ENCODE results near the gene DOK4. TPM values are rescaled to one million over a fixed set of nuclear protein-coding genes. Genes with fewer than 3 reads are reported as not detected.

The DOK4 gene
- total RNA-seq, 1 donor from 2014 or later, result 0.73 TPM

DNA sequence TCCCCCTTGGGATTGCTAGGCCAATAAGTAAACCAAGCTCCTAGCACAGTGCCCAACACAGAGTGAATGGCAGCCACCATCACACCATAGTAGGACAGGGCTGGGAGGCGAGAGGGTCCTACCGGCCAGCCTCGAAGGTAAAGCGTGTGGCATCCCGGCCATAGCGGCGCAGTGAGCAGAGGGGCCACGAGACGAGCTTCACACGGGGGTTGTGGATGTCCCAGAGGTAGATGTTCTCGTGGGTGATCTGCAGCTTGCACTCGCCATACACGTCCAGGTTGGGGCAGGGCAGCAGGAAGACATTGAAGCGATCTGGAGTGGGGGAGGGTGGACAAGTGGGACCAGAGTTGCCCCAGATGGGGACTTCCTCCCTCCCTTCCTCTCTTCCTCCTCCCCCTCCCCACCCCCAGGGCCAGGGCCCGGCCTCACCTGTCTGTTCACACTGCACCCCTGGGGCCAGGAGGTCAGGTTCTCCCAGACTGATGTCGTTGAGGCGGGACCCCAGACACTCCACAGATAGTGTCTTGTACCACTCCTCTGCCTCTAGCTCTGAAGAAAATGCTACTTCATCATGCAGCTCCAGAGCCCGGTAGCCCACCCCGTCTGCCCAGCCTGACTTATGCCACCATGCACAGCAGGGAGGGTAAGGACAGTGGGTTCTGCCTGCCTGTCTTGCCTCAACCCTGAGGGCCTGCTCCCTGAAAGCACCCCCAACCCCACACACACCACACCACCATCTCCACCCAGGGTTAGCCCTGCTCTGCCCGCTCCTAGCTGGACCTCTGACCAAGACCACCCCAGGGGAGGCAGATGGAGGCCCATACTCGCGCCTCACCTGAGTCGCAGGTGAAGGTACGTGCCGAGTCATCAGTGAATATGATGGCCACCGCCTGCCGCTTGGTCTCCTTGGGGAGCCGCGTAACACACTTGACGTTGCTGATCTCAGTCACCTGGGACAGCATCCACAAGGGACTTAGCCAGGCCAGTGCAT is 11.3 kb downstream of the DOK4 start:
- CTCF ChIA-PET, result interaction anchor here (1.1 to 2.0 kb wide), 2 partner anchors 45 to 173 kb away, joined by 3 to 4 read pairs; no protein-coding TSS in a partner anchor
- H3K4me3 Mint-ChIP-seq, result no peak overlapping the region

DNA sequence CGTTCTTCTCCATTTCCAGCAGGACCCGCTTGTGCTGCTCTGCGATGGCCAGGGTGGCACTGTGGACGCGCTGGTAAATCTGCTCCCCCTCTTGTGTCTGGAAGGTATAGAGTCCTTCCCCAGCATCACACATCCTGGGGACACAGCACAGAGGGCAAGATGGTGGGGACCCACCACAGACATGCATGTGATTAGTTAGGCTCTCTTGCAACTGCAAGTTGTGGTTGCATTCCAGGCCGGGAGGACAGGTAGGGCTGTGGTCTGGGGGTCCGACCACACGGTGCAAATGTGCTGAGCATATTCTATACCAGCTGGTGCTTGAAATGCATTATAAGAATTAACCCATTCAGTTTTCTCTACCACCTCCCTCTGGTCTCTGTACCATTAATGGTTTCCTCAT is 12.4 kb downstream of the DOK4 start:
- POLR2A ChIA-PET, result interaction anchor here (1.6 kb wide), 1 partner anchor 11 kb away, joined by 4 read pairs; the partner anchor contains the start of gene POLR2C
- no peaks in the 10 kb centered on the region for H3K9me3 Mint-ChIP-seq
- H3K4me3 Mint-ChIP-seq, result no peak overlapping the region
- no peak overlapping the region for H3K27ac Mint-ChIP-seq
- CTCF ChIA-PET, result interaction anchor here (1.6 kb wide), 1 partner anchor 46 kb away, joined by 6 read pairs; no protein-coding TSS in a partner anchor
- peaks cover 28% of the 10 kb centered on the region for H3K4me1 Mint-ChIP-seq
- no peak for DNase-seq
- peaks cover 32% of the 10 kb centered on the region for H3K36me3 Mint-ChIP-seq (ENCODE audit: low read depth)
- TF ChIP-seq, protein P1, sequence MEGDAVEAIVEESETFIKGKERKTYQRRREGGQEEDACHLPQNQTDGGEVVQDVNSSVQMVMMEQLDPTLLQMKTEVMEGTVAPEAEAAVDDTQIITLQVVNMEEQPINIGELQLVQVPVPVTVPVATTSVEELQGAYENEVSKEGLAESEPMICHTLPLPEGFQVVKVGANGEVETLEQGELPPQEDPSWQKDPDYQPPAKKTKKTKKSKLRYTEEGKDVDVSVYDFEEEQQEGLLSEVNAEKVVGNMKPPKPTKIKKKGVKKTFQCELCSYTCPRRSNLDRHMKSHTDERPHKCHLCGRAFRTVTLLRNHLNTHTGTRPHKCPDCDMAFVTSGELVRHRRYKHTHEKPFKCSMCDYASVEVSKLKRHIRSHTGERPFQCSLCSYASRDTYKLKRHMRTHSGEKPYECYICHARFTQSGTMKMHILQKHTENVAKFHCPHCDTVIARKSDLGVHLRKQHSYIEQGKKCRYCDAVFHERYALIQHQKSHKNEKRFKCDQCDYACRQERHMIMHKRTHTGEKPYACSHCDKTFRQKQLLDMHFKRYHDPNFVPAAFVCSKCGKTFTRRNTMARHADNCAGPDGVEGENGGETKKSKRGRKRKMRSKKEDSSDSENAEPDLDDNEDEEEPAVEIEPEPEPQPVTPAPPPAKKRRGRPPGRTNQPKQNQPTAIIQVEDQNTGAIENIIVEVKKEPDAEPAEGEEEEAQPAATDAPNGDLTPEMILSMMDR (IDR thresholded peaks at IDR 0.05), result no peak
- intact Hi-C loops (cut with micrococcal nuclease), result no loop called here
- H3K27me3 Mint-ChIP-seq, result no peaks in the 10 kb centered on the region
- no peak for ATAC-seq (ENCODE audit: low read depth)

More for the DNA sequence above, 11.3 kb downstream of the DOK4 start:
- peaks cover 37% of the 10 kb centered on the region for H3K4me1 Mint-ChIP-seq
- intact Hi-C loops (cut with micrococcal nuclease), result loop anchor here (5.0 kb wide), 1 partner anchor 262 kb away; the partner anchor contains the start of gene KATNB1
- no peaks in the 10 kb centered on the region for H3K9me3 Mint-ChIP-seq
- peaks cover 2% of the 10 kb centered on the region for H3K27me3 Mint-ChIP-seq
- POLR2A ChIA-PET, result no interaction called here
- H3K36me3 Mint-ChIP-seq (ENCODE audit: low read depth), result peaks cover 22% of the 10 kb centered on the region
- DNase-seq (no peak), ATAC-seq (ENCODE audit: low read depth) (no peak)
- no peak overlapping the region for H3K27ac Mint-ChIP-seq
- TF ChIP-seq, protein P1 (IDR thresholded peaks at IDR 0.05), result no peak

DNA sequence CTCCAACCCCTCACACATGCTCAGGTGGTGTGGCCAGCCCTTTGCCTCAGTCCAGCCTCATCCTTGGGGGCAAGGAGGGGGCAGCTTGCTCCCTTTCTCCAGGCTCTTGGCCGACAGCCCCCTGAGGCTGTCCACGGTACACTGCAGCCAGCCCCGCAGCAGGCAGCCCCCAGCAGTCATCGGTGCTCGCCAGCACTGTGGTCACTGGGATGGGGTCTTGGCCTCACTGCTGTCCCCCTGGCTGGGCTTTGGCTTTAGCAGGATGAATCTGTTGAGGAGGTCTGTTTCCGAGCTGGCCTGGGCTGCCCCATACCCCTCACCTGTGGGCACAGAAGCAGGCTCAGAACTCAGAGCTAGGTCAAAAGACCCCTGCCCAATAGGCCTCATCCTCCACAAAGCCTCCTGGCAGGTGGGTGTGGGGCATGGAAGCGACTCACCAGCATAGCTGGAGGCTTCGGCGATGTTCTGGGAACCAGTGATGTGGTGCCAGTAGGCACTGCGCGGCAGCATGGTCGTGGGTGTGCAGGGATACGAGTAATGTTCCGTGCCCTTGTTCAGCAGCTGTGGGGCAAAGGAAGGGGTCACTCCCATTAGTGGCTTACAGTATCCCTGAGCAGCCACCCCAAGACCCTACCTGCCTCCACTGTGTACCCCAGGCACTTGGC is 13.0 kb downstream of the DOK4 start:
- CTCF ChIA-PET, result interaction anchor here (1.6 kb wide), 1 partner anchor 47 kb away, joined by 6 read pairs; no protein-coding TSS in a partner anchor

DNA sequence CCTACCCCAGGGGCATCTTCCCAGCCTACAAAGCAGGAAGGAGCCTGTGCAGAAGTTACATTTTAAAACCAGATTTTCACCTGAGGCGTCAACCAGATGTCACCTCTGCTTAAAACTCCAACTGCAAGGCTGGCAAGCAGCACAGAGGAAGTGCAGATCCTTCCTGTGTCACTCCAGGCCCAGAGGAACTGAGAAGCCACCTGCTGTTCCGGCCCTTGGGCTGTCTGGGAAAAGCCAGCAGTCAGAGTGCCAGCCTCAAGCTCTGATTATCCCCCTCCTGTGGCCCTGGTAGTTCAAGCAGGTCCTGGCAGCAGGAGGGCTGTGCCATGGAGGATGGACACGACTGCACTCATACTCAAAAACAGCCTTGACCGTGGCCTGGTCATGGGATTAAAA is 13.6 kb downstream of the DOK4 start:
- ChIA-PET POLR2A (interaction anchor here (0.6 to 1.6 kb wide), 2 partner anchors 10 to 261 kb away, joined by 4 to 6 read pairs; partner anchors contain the start of gene POLR2C), CTCF (interaction anchor here (1.6 kb wide), 1 partner anchor 47 kb away, joined by 6 read pairs; no protein-coding TSS in a partner anchor)
- H3K4me3 Mint-ChIP-seq, result no peak overlapping the region
- H3K9me3 Mint-ChIP-seq, result no peaks in the 10 kb centered on the region
- H3K27me3 Mint-ChIP-seq, result no peaks in the 10 kb centered on the region
- H3K4me1 Mint-ChIP-seq, result peaks cover 16% of the 10 kb centered on the region
- TF ChIP-seq, protein P1 (IDR thresholded peaks at IDR 0.05), result no peak
- intact Hi-C loops (cut with micrococcal nuclease), result no loop called here
- DNase-seq (no peak), ATAC-seq (ENCODE audit: low read depth) (no peak)
- H3K36me3 Mint-ChIP-seq (ENCODE audit: low read depth), result peaks cover 45% of the 10 kb centered on the region
- no peak overlapping the region for H3K27ac Mint-ChIP-seq

More for the DNA sequence above, 13.0 kb downstream of the DOK4 start:
- Mint-ChIP-seq H3K9me3 (no peaks in the 10 kb centered on the region), H3K4me1 (peaks cover 22% of the 10 kb centered on the region), H3K27ac (no peak overlapping the region), H3K36me3 (ENCODE audit: low read depth) (peaks cover 38% of the 10 kb centered on the region), H3K4me3 (no peak overlapping the region), H3K27me3 (no peaks in the 10 kb centered on the region)
- TF ChIP-seq, protein P1 (IDR thresholded peaks at IDR 0.05), result no peak
- POLR2A ChIA-PET, result interaction anchor here (0.6 to 1.6 kb wide), 2 partner anchors 9 to 10 kb away, joined by 4 read pairs; partner anchors contain the start of gene POLR2C
- ATAC-seq (ENCODE audit: low read depth) (no peak), DNase-seq (no peak)
- intact Hi-C loops (cut with micrococcal nuclease), result no loop called here

Measured in activated B cell treated with CpG ODN at 0.5 μM for 24 hours (primary cell).